B cell (primary cell): ENCODE results near the gene LARP4.

Source experiments
- CTCF ChIP-seq: fragments of 200-600 bp; IDR thresholded peaks from one replicate; pipeline ENCODE4 v1.8.0; 2022; ENCODE audit warnings: antibody characterized with exemption, mild to moderate bottlenecking
- EZH2 ChIP-seq: IDR thresholded peaks from 2 replicates; pipeline ENCODE4 v1.6.1; 2012; ENCODE audit warnings: borderline replicate concordance, low read depth, mild to moderate bottlenecking, moderate library complexity, low read length; ENCODE audit not compliant: insufficient read depth, poor library complexity, severe bottlenecking

GRCh38 chr12:50353404-50353803 is 47.3 kb upstream of the LARP4 start:
- TF ChIP-seq CTCF (no peak), EZH2 (no peak)
